HuH-7 (cell line): ENCODE results near the gene CABP4.
A peak's percentile ranks its signal among the peaks of the same experiment; 100 is the strongest.
"Not testable (repeated sequence)": the region's sequence is repeated elsewhere in the genome, so short reads cannot be mapped to it uniquely, and the experiment has no call there.

Source experiments
- DNase-seq: peaks from one replicate; pipeline ENCODE4 v3.0.0; 2011; ENCODE audit warnings: low spot score

CABP4 gene

GRCh38 chr11:67419325-67420049, 35.7 kb upstream of the CABP4 start:
- DNase-seq: no peak

- no peak for DNase-seq
These were observed 35.0 kb upstream of the CABP4 start for GRCh38 chr11:67420147-67420645.

DNA sequence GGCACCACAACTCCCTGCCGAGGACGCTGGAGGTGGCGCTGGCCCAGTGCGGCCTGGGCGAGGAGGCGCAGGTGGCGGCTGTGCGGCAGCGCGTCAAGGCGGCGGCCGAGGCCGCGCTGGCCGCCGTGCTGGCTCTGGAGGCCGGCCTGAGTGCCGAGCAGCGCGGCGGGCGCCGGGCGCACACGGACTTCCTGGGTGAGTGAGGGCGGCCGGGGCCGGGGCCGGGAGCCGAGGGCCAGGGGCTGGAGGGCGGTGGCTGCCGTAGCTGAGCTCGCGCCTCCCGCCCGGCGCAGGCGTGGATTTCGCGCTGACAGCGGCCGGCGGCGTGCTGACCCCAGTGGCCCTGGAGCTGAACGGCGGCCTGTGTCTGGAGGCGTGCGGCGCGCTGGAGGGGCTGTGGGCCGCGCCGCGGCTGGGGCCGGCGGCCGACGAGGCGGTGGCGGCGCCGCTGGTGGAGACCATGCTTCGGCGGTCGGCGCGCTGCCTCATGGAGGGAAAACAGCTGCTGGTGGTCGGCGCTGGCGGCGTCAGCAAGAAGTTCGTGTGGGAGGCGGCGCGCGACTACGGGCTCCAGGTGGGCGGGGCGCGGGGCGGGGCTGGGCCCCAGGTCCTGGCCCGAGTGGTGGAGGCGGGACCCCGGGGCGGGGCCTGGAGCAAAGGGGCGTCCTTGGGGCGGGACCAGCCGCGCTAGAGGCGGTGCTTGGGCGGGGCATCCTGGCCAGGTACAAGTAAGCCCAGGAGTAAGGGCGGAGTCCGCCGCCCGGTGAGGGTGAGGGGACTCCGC, 34.3 kb upstream of the CABP4 start:
- peak; percentile 100 for DNase-seq

- DNase-seq: no peak
These were observed 33.6 kb upstream of the CABP4 start for GRCh38 chr11:67421430-67422031.

GRCh38 chr11:67422891-67423290, 32.3 kb upstream of the CABP4 start:
- DNase-seq: no peak

DNA sequence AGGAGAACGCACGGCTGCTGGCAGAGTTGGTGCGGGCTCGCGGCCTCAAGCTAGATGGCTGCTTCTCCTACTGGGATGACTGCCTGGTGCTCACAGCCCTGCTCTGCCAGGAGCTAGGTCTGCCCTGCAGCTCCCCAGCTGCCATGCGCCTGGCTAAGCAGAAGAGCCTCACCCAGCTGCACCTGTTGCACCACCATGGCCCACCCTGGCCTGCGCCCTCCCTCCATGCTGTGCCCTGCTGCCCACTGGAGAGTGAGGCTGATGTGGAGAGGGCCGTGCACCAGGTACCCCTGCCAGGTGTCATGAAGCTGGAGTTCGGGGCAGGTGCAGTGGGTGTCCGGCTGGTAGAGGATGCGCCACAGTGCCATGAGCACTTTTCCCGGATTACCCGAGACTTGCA, 31.7 kb upstream of the CABP4 start:
- DNase-seq: no peak

- DNase-seq: no peak
These were observed 31.1 kb upstream of the CABP4 start for GRCh38 chr11:67423891-67424613.

DNA sequence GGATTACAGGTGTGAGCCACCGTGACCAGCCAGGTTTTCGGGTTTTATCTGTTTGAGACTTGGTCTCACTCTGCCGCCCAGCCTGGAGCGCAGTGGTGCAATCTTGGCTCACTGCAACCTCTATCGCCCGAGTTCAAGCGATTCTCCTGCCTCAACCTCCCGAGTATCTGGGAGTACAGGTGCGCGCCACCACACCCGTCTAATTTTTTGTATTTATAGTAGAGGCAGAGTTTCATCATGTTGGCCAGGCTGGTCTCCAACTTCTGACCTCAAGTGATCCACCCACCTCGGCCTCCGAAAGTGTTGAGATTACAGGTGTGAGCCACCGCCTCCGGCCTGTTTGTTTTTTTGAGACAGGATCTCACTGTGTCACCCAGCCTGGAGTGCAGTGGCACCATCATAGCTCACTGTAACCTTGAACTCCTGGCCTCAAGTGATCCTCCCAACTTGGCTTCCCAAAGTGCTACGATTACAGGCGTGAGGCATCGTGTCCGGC, 27.7 kb upstream of the CABP4 start:
- not testable (repeated sequence) for DNase-seq

- peak; percentile 100 for DNase-seq
These were observed 26.8 kb upstream of the CABP4 start, which contains the start of gene RPS6KB2 for GRCh38 chr11:67428052-67429001. RPS6KB2 (plus strand) TSS chr11:67428494; CDS start chr11:67428546, 52 bp downstream.

- no peak for DNase-seq
These were observed 26.0 kb upstream of the CABP4 start for GRCh38 chr11:67429038-67429668.

DNA sequence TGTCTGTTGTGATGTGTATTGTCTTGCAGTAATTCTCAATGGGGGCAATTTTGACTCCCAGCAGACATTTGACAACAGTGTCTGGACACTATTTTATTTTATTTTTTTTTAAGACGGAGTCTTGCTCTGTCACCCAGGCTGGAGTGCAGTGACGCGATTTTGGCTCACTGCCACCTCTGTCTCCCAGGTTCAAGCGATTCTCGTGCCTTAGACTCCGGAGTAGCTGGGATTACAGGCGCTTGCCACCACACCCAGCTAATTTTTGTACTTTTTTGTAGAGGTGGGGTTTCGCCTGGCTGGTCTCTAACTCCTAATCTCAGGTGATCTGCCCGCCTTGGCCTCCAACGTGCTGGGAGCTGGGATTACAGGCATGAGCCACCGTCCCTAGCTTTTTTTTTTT, 25.4 kb upstream of the CABP4 start:
- no peak for DNase-seq

GRCh38 chr11:67431346-67432249, 23.6 kb upstream of the CABP4 start:
- no peak for DNase-seq

GRCh38 chr11:67432655-67433349, 22.4 kb upstream of the CABP4 start:
- no peak for DNase-seq

- no peak for DNase-seq
These were observed 21.4 kb upstream of the CABP4 start for GRCh38 chr11:67433536-67434394.

- DNase-seq: no peak
These were observed 20.7 kb upstream of the CABP4 start for GRCh38 chr11:67434395-67434881.

- no peak for DNase-seq
These were observed 20.0 kb upstream of the CABP4 start for GRCh38 chr11:67435031-67435726.
